H9 (cell line): ENCODE data around the gene TNFSF9. TPM values are rescaled to one million over a fixed set of nuclear protein-coding genes. Genes with fewer than 3 reads are reported as not detected.

Source experiments
- DNase-seq: peaks from one replicate; pipeline ENCODE4 v3.0.0-alpha.2; 2017
- H2AFZ ChIP-seq: one replicate; pipeline ENCODE4 v1.6.1; 2013; ENCODE audit warnings: mild to moderate bottlenecking, low read length, control low read depth, moderate library complexity
- H2AK5ac ChIP-seq: 2 replicates; pipeline ENCODE4 v1.6.1; 2013; ENCODE audit warnings: low read length, control low read depth, mixed read lengths; ENCODE audit not compliant: insufficient read length
- H2BK120ac ChIP-seq: one replicate; pipeline ENCODE4 v1.6.1; 2013; ENCODE audit warnings: low read depth, mild to moderate bottlenecking, low read length, control low read depth, inconsistent platforms; ENCODE audit not compliant: poor library complexity, severe bottlenecking
- H2BK12ac ChIP-seq: 2 replicates; pipeline ENCODE4 v1.6.1; 2013; ENCODE audit warnings: low read length, control low read depth, mixed read lengths, low read depth; ENCODE audit not compliant: insufficient read length
- H2BK15ac ChIP-seq: 2 replicates; pipeline ENCODE4 v1.6.1; 2013; ENCODE audit warnings: low read depth, low read length, control low read depth
- H2BK20ac ChIP-seq: one replicate; pipeline ENCODE4 v1.6.1; 2013; ENCODE audit warnings: low read depth, mild to moderate bottlenecking, low read length, control low read depth, inconsistent platforms; ENCODE audit not compliant: poor library complexity, severe bottlenecking
- H2BK5ac ChIP-seq: 2 replicates; pipeline ENCODE4 v1.6.1; 2013; ENCODE audit warnings: low read length, control low read depth, mixed read lengths; ENCODE audit not compliant: insufficient read length
- H3K14ac ChIP-seq: 2 replicates; pipeline ENCODE4 v1.6.1; 2013; ENCODE audit warnings: low read length, control low read depth; ENCODE audit not compliant: insufficient read depth
- H3K18ac ChIP-seq: 2 replicates; pipeline ENCODE4 v1.6.1; 2013; ENCODE audit warnings: low read depth, mild to moderate bottlenecking, mixed read lengths, low read length, control low read depth; ENCODE audit not compliant: insufficient read length
- H3K23ac ChIP-seq: 2 replicates; pipeline ENCODE4 v1.6.1; 2013; ENCODE audit warnings: low read length, control low read depth, mixed read lengths, low read depth; ENCODE audit not compliant: insufficient read length
- H3K23me2 ChIP-seq: 2 replicates; pipeline ENCODE4 v1.6.1; 2013; ENCODE audit warnings: low read depth, mild to moderate bottlenecking, mixed read lengths, low read length, control low read depth; ENCODE audit not compliant: insufficient read length, poor library complexity, severe bottlenecking
- H3K27ac ChIP-seq: 2 replicates; pipeline ENCODE4 v1.5.1; 2013; ENCODE audit warnings: low read length, control low read depth, mixed read lengths, low read depth; ENCODE audit not compliant: insufficient read length
- H3K27me3 ChIP-seq: 2 replicates; pipeline ENCODE4 v1.6.1; 2013; ENCODE audit warnings: low read length, control low read depth, inconsistent platforms; ENCODE audit not compliant: insufficient read depth
- H3K4ac ChIP-seq: 2 replicates; pipeline ENCODE4 v1.6.1; 2013; ENCODE audit warnings: low read depth, mild to moderate bottlenecking, control low read depth, inconsistent platforms, low read length, moderate library complexity
- H3K4me1 ChIP-seq: 2 replicates; pipeline ENCODE4 v1.6.1; 2013; ENCODE audit warnings: low read length, control low read depth, inconsistent platforms; ENCODE audit not compliant: insufficient read depth
- H3K4me2 ChIP-seq: 2 replicates; pipeline ENCODE4 v1.6.1; 2013; ENCODE audit warnings: low read length, control low read depth, mixed read lengths; ENCODE audit not compliant: insufficient read length, insufficient read depth
- H3K56ac ChIP-seq: 2 replicates; pipeline ENCODE4 v1.6.1; 2013; ENCODE audit warnings: low read depth, mild to moderate bottlenecking, mixed read lengths, low read length, control low read depth; ENCODE audit not compliant: insufficient read length
- H3K79me1 ChIP-seq: 2 replicates; pipeline ENCODE4 v1.6.1; 2013; ENCODE audit warnings: low read depth, mild to moderate bottlenecking, moderate library complexity, low read length, control low read depth, inconsistent platforms; ENCODE audit not compliant: insufficient read depth, poor library complexity, severe bottlenecking
- H3K79me2 ChIP-seq: 2 replicates; pipeline ENCODE4 v1.6.1; 2013; ENCODE audit warnings: low read length, control low read depth, inconsistent platforms; ENCODE audit not compliant: insufficient read depth
- H3K9ac ChIP-seq: 2 replicates; pipeline ENCODE4 v1.6.1; 2013; ENCODE audit warnings: low read length, control low read depth, mixed read lengths; ENCODE audit not compliant: insufficient read length; ENCODE audit errors: extremely low read depth
- H3K9me3 ChIP-seq: one replicate; pipeline ENCODE4 v1.6.1; 2013; ENCODE audit warnings: low read depth, low read length, inconsistent platforms; ENCODE audit not compliant: control insufficient read depth
- H3T11ph ChIP-seq: one replicate; pipeline ENCODE4 v1.6.1; 2013; ENCODE audit warnings: mild to moderate bottlenecking, low read length, control low read depth, inconsistent platforms
- H4K20me1 ChIP-seq: one replicate; pipeline ENCODE4 v1.6.1; 2013; ENCODE audit not compliant: control insufficient read depth, insufficient read length, insufficient read depth
- H4K5ac ChIP-seq: 2 replicates; pipeline ENCODE4 v1.6.1; 2013; ENCODE audit warnings: low read depth, mild to moderate bottlenecking, mixed read lengths, low read length, control low read depth; ENCODE audit not compliant: insufficient read length
- H4K8ac ChIP-seq: replicated peaks from 2 replicates; pipeline ENCODE4 v1.6.1; 2013; ENCODE audit warnings: low read length, control low read depth, mixed read lengths, low read depth; ENCODE audit not compliant: insufficient read length
- H4K91ac ChIP-seq: 2 replicates; pipeline ENCODE4 v1.6.1; 2013; ENCODE audit warnings: low read depth, mild to moderate bottlenecking, moderate library complexity, mixed read lengths, low read length, control low read depth; ENCODE audit not compliant: insufficient read length
- H3K27ac Mint-ChIP-seq, 3 experiments: 2 replicates in 2 of 3; 3 replicates in 1 of 3; pipeline ENCODE4 v1.8.0; 2020 to 2021; ENCODE audit warnings: mixed read lengths in 3 of 3, mild to moderate bottlenecking in 1 of 3, moderate library complexity in 1 of 3
- H3K27me3 Mint-ChIP-seq: 2 replicates; pipeline ENCODE4 v1.8.0; 2021; ENCODE audit warnings: low read depth, mild to moderate bottlenecking, moderate library complexity, mixed read lengths
- H3K36me3 Mint-ChIP-seq, 3 experiments: 2 replicates in 2 of 3; 3 replicates in 1 of 3; pipeline ENCODE4 v1.8.0; 2020 to 2021; ENCODE audit warnings: low read depth in 3 of 3, mixed read lengths in 3 of 3; ENCODE audit not compliant: insufficient read depth in 1 of 3
- H3K4me1 Mint-ChIP-seq, 2 experiments: 2 replicates each; pipeline ENCODE4 v1.8.0; 2020; ENCODE audit warnings: mixed read lengths in 2 of 2
- H3K4me3 Mint-ChIP-seq, 2 experiments: 2 replicates in 1 of 2; 3 replicates in 1 of 2; pipeline ENCODE4 v1.8.0; 2020 to 2021; ENCODE audit warnings: mild to moderate bottlenecking in 2 of 2, mixed read lengths in 2 of 2, moderate library complexity in 1 of 2
- H3K9me3 Mint-ChIP-seq, 2 experiments: 2 replicates in 1 of 2; 3 replicates in 1 of 2; pipeline ENCODE4 v1.8.0; 2020; ENCODE audit warnings: mild to moderate bottlenecking in 2 of 2, mixed read lengths in 2 of 2, moderate library complexity in 1 of 2
- WGBS: extraction: QIAGEN DNeasy Blood & Tissue Kit; methylation state at CpG from one replicate; pipeline ENCODE4 v1.1.7; 2013; ENCODE audit warnings: missing lambda C conversion rate, low lambda C conversion rate, mixed read lengths; ENCODE audit not compliant: insufficient read length; ENCODE audit errors: extremely low coverage; 5-methylcytosine and 5-hydroxymethylcytosine counted together
- total RNA-seq: library from RNA; stranded (reverse); gene quantifications from 2 replicates; pipeline ENCODE4 v1.2.1, GENCODE V29; 2021
- TF ChIP-seq, protein P1 (sequence below): fragments of 200-600 bp; sonication (generic); conservative IDR thresholded peaks from 3 replicates; pipeline ENCODE4 v1.8.0; 2021; ENCODE audit warnings: antibody characterized with exemption, mild to moderate bottlenecking

Gene TNFSF9
- total RNA-seq, 1 experiment from 2014 or later, result 1.9 TPM

DNA sequence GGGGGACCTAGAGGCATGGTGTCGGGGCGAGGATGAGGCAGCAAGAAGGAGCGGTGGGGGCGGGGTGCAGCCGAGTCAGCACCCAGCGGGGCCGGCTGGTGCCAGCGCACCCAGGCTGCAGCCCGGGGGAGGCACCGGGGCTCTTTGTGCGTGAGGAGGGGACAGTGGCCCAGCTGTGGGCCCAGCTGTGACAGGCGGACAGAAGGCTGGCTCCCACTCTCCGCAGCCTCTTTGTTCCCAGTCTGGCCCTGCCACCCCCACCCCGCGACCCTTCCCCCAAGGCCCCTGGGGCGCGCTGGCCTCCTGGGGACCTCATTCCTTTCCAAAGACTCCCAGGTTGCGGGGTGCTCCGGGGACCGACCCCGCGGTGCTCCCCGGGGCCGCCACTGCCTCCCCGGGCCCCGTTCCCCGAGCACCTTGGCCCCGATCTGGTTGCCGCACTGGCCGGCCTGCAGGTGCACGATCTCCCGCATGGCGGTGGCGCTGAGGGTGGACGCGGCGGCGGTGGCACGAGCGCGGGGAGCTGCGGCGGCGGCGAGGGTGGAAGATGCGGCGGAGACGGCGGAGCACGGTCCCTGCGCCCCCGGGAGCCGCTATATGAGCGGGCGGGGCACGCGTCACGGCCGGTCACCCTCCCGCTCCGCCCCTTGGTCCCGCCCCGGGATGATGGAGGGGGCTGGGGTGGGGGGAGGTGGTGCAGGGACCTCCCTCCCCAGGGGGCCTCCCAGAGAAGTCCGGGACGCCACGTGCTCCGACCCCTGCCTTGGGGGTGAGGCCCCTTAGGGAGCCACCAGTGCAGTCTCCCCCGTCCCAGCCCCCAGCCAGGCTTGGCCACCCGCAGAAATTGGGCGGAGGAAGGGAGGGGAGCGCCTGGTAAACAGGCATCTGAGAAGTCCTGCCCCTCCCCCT lies 28.8 kb upstream of the TNFSF9 start, which contains the start of gene TUBB4A:
TUBB4A (minus strand) TSS at position 570 of the 909 bp plus-strand sequence; CDS start at position 473, 97 bp downstream.
- no peak within 1 kb of the TSS for H2AK5ac ChIP-seq
- H4K20me1 ChIP-seq, result no peaks in the 10 kb centered on the region
- H3K27me3 Mint-ChIP-seq, result peaks cover 28% of the 10 kb centered on the region
- no peak within 1 kb of the TSS for H2AFZ ChIP-seq
- H3K79me1 ChIP-seq, result no peaks in the 10 kb centered on the region
- peaks cover 7 to 9% of the 10 kb centered on the region in 2 experiments for H3K4me1 Mint-ChIP-seq
- TF ChIP-seq, protein P1, sequence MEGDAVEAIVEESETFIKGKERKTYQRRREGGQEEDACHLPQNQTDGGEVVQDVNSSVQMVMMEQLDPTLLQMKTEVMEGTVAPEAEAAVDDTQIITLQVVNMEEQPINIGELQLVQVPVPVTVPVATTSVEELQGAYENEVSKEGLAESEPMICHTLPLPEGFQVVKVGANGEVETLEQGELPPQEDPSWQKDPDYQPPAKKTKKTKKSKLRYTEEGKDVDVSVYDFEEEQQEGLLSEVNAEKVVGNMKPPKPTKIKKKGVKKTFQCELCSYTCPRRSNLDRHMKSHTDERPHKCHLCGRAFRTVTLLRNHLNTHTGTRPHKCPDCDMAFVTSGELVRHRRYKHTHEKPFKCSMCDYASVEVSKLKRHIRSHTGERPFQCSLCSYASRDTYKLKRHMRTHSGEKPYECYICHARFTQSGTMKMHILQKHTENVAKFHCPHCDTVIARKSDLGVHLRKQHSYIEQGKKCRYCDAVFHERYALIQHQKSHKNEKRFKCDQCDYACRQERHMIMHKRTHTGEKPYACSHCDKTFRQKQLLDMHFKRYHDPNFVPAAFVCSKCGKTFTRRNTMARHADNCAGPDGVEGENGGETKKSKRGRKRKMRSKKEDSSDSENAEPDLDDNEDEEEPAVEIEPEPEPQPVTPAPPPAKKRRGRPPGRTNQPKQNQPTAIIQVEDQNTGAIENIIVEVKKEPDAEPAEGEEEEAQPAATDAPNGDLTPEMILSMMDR, result peak; percentile 18; the same call in 1 of the 3 replicates
- no peak within 1 kb of the TSS for H3K27ac Mint-ChIP-seq
- peak within 1 kb of the TSS; percentile 50 for H3K4me2 ChIP-seq
- no peak within 1 kb of the TSS for H3K23ac ChIP-seq
- no peak within 1 kb of the TSS for H3K27ac ChIP-seq
- peak; percentile 61 for DNase-seq
- H3K4ac ChIP-seq, result no peak within 1 kb of the TSS
- H3K9me3 ChIP-seq, result no peaks in the 10 kb centered on the region
- H3K9me3 Mint-ChIP-seq, result no peaks in the 10 kb centered on the region
- peak within 1 kb of the TSS; percentile 8; the same call in 1 of the 2 replicates for H3K14ac ChIP-seq
- H3K56ac ChIP-seq, result no peak within 1 kb of the TSS
- H3K4me3 Mint-ChIP-seq, result peak within 1 kb of the TSS; percentile 76 to 94
- no peak within 1 kb of the TSS for H3T11ph ChIP-seq
- no peak within 1 kb of the TSS for H2BK20ac ChIP-seq
- H3K9ac ChIP-seq, result no peak within 1 kb of the TSS
- H2BK5ac ChIP-seq, result no peak within 1 kb of the TSS
- no peaks in the 10 kb centered on the region for H3K4me1 ChIP-seq
- no peak within 1 kb of the TSS for H4K8ac ChIP-seq
- peaks cover 9% of the 10 kb centered on the region for H3K23me2 ChIP-seq
- no peak within 1 kb of the TSS for H2BK12ac ChIP-seq
- H4K91ac ChIP-seq, result no peak within 1 kb of the TSS
- H4K5ac ChIP-seq, result no peak within 1 kb of the TSS
- peaks cover 0 to 9% (median 4%) of the 10 kb centered on the region in 3 experiments; a peak in 5 of 7 replicates for H3K36me3 Mint-ChIP-seq
- peak within 1 kb of the TSS; percentile 7 for H3K18ac ChIP-seq
- H3K79me2 ChIP-seq, result no peaks in the 10 kb centered on the region
- H2BK120ac ChIP-seq, result no peak within 1 kb of the TSS
- H2BK15ac ChIP-seq, result no peak within 1 kb of the TSS
- no peaks in the 10 kb centered on the region for H3K27me3 ChIP-seq
- no CpG with 5 or more reads among the region's 71 CpGs for whole genome bisulfite sequencing
